ENCODE measurements around the gene COL18A1.

- no peak for TF ChIP-seq CTCF (optimal IDR thresholded peaks at IDR 0.05 in 1 of 3, IDR thresholded peaks at IDR 0.05 in 1 of 3, conservative IDR thresholded peaks at IDR 0.05 in 1 of 3; ENCODE audit: extremely low read depth in 1 of 3, insufficient read depth in 2 of 3, low read length in 3 of 3)
- no peak for TF ChIP-seq EZH2 (IDR thresholded peaks at IDR 0.05; ENCODE audit: low read length)
Observed at GRCh38 chr21:45543371-45543709, 138.4 kb downstream of the COL18A1 start.

All from keratinocyte (primary cell).